ENCODE results near the gene SLC37A1.

DNA sequence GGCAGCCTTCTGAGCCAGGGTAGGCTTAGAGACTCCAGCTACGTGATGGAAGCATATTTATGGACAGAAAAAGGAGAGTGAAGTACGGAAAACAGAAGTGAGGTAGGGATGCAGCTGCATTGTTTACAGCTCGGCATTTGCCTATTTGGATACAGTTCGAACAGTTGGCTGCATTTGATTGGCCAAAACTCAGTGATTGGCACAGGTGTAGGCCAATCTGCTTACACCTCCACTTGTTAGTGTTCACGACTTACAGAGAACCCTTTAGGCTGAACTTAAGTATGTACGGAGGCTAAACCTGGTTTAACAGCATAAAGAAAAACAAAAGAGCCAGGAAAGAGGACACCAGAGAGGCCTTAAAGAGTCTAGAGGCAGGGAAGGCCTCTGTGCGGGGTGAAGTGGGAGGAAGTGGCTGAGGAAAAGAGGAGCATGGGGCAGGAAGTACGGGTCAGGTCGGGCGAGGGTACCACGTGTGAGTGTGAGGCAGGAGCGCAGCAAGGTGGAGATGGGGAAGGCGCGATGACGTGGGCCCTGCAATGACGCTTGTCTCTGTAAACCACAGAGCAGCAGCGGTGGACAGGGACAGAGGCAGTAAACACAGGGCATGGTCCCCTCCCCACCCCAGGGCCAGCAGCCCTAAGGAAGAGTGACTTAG is 49.7 kb upstream of the SLC37A1 start:
- TF ChIP-seq, protein P1, sequence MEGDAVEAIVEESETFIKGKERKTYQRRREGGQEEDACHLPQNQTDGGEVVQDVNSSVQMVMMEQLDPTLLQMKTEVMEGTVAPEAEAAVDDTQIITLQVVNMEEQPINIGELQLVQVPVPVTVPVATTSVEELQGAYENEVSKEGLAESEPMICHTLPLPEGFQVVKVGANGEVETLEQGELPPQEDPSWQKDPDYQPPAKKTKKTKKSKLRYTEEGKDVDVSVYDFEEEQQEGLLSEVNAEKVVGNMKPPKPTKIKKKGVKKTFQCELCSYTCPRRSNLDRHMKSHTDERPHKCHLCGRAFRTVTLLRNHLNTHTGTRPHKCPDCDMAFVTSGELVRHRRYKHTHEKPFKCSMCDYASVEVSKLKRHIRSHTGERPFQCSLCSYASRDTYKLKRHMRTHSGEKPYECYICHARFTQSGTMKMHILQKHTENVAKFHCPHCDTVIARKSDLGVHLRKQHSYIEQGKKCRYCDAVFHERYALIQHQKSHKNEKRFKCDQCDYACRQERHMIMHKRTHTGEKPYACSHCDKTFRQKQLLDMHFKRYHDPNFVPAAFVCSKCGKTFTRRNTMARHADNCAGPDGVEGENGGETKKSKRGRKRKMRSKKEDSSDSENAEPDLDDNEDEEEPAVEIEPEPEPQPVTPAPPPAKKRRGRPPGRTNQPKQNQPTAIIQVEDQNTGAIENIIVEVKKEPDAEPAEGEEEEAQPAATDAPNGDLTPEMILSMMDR (IDR thresholded peaks at IDR 0.05): no peak
- TF ChIP-seq POLR2A (IDR thresholded peaks at IDR 0.05): no peak
- TF ChIP-seq EP300 (IDR thresholded peaks at IDR 0.05): no peak

Data from sigmoid colon (tissue), 4 donors.